ELR (cell line): ENCODE results near the gene KIAA1549.
"Not testable (repeated sequence)": the region's sequence is repeated elsewhere in the genome, so short reads cannot be mapped to it uniquely, and the experiment has no call there.

ENCODE experiments used
- DNase-seq: peaks from one replicate; pipeline ENCODE4 v3.0.0-alpha.2; 2015; ENCODE audit warnings: low read depth

The KIAA1549 gene

GRCh38 chr7:138943061-138943460 is 38.1 kb downstream of the KIAA1549 start:
- DNase-seq = no peak

- DNase-seq = no peak
These were observed 39.6 kb downstream of the KIAA1549 start for GRCh38 chr7:138941545-138941944.

DNA sequence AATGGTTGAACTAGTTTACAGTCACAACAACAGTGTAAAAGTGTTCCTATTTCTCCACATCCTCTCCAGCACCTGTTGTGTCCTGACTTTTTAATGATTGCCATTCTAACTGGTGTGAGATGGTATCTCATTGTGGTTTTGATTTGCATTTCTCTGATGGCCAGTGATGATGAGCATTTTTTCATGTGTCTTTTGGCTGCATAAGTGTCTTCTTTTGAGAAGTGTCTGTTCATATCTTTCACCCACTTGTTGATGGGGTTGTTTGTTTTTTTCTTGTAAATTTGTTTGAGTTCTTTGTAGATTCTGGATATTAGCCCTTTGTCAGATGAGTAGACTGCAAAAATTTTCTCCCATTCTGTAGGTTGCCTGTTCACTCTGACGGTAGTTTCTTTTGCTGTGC is 40.6 kb downstream of the KIAA1549 start:
- not testable (repeated sequence) for DNase-seq

- no peak for DNase-seq
These were observed 43.7 kb downstream of the KIAA1549 start for GRCh38 chr7:138937484-138937883.

GRCh38 chr7:138935465-138936011 is 45.7 kb downstream of the KIAA1549 start:
- DNase-seq = peak; percentile 94

DNA sequence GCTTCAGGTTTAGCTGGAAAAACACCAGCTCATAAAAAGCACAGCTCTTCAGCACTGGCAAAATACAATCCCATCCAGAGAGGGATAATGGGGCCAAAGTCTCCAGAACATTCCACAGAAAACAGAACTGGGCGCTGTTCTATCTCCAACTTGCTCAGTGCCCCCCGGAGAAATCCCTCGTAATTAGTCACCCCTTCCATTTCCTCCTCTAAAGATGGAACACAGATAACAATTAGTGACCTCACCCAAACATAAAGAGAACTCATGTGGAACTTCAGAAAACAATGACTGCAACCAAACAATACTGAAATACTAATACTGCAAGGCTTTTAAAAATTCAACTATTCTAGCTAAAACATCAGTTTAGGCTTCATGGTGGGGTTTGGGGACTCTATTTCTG is 46.3 kb downstream of the KIAA1549 start:
- DNase-seq = peak; percentile 92

DNA sequence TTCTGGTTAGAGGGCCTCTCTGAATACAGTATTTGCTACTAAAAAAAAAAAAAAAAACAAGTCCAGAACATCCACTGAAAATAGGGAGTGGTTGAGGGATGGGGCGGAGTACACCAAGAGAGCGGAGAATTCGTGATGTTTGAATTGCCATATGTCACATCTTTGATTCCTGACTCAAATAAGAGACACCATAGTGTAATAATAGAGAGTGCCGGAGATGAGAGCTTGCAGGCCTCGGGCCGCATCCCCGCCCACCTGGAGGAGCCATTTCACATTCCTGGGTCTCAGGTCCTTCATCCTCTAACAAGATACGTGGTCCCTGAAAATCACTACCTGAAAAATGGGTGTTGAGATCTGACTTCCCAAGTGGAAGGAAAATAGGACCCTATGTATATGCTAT is 46.8 kb downstream of the KIAA1549 start:
- no peak for DNase-seq

DNA sequence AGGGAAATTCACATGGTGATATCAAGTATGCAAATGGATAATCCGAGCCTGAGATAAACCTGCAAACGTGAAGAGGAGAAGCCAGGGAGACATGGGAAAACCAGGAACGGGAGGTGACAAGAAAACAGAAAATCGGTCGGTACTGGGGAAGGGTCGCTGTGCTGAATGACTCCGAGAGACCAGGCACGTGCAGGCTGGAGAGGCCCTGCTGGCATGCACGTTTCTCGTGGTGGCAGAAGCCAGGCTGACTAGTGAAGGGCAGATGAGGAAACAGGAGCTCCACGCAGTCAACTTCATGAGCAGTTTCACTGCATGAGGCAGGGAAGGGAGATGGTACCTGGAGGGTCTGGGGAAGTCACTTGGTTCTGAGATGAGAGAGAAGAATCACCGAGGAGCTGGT is 48.3 kb downstream of the KIAA1549 start:
- DNase-seq = no peak

DNA sequence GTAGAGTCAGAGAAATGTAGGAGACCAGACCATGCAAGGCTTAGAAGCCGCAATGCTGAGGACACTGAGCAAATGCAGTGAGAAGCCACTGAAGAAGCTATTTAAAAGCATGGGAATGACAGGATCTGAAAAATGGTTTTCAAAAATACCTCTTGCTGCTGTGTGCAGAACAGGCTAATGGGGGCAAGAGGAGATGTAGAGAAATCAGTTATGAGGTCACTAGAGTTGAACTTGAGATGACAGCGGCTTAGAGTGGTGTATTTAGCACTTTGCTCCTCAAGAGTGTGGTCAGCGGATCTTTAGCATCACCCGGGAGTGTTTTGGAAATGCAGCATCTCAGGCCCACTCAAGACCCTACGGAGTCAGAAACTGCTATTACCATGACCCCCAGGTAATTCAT is 48.8 kb downstream of the KIAA1549 start:
- DNase-seq = no peak

GRCh38 chr7:138929969-138930368 is 51.2 kb downstream of the KIAA1549 start:
- DNase-seq = no peak

- DNase-seq = no peak
These were observed 55.0 kb downstream of the KIAA1549 start for GRCh38 chr7:138926241-138926612.

GRCh38 chr7:138924501-138925225 is 56.5 kb downstream of the KIAA1549 start:
- no peak for DNase-seq

DNA sequence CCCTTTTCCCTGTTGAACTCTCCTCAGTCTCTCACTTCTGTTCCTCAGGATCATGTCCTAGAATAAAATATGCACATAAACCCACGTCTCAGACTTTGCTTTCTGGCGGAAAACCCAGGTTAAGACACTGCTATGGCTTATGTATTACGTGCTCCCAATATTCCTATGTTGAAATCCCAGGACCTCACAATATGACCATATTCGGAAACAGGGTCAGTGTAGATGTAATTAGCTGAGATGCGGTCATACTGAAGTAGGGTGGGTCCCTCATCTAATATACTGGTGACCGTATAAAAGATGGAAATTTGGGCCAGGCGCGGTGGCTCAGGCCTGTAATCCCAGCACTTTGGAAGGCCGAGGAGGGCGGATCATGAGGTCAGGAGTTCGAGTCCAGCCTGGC is 59.9 kb downstream of the KIAA1549 start:
- no peak for DNase-seq

- peak; percentile 18 for DNase-seq
These were observed 61.3 kb downstream of the KIAA1549 start for GRCh38 chr7:138919911-138920310.

DNA sequence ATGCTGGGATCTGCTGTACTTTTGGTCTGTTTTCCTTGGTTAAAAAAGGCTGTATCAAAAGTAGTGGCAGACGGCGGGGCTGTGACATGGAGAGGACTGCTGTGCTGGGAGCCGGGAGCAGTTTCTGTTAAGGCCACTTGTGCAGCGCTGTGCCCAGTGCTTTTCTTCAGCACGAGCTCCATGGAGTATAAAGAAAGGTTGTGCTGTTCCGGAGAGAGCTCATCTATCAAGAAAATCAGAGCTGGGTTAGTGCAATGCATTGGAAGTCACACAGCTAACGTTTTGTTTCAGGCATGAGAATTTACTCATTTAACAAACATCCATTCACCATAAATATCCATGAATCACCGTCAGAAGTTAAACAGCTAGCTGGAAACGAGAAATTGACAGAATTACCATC is 62.0 kb downstream of the KIAA1549 start:
- peak; percentile 69 for DNase-seq

GRCh38 chr7:138918756-138919155 is 62.4 kb downstream of the KIAA1549 start:
- DNase-seq = no peak

- no peak for DNase-seq
These were observed 63.0 kb downstream of the KIAA1549 start for GRCh38 chr7:138918176-138918575.

GRCh38 chr7:138917771-138918170 is 63.4 kb downstream of the KIAA1549 start:
- DNase-seq = no peak

GRCh38 chr7:138916731-138917130 is 64.5 kb downstream of the KIAA1549 start:
- DNase-seq = no peak

DNA sequence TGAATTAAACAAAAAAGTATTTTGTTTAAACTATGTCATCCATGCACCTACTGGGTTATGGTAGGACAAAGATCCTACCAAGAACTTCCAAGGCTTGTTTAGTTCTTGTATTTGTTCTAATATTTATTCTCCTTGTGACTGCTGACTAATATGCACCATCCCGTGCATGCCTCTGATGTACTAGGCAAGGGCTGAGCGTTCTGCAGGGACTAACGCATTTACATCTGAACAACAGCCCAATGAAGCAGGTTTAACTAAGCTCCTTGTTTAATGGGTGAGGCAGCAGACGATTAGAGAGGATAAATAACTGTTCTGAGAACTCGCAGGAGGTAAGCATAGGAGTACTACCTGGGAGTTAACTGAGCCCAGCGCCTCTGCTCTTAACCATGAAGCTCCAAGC is 64.9 kb downstream of the KIAA1549 start:
- no peak for DNase-seq

DNA sequence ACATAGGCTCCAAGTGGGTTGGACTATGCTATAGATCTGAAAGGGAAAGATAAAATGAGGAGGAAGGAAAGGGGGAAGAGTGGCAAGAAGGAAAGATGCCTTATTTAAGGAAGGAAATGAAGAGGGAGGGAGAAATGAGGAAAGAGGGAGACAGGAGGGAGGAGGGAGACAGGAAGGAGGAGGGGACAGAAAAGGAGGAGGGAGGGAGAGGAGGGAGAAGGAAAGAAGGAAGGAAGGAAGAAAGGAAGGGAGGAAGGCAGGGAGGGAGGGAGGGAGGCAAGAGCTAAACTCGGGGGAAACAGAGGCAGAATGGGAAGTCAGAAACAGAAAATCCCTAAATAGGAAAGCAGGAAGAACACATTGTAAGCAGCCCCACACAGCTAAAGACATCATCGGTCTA is 67.4 kb downstream of the KIAA1549 start:
- no peak for DNase-seq

DNA sequence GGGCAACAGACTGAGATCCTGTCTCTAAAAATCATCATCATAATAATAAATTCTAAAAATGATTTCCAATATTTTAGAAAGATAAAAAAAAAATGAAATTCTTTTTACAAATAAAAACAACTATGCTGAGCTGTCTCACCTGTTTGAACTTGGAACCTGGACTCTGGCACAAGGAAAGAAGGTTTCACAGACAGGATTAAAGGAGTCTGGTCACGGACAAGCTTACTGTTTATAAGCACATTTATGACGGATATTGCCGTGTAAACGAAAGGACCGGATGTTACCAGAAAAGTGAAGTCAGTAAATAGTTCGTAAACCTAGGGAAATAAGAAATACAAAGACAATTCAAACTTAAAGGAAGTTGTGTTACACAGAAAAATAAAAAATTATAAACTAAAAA is 70.2 kb downstream of the KIAA1549 start:
- DNase-seq = no peak

- no peak for DNase-seq
These were observed 73.3 kb downstream of the KIAA1549 start for GRCh38 chr7:138907850-138908249.

- no peak for DNase-seq
These were observed 73.9 kb downstream of the KIAA1549 start for GRCh38 chr7:138907201-138907847.
